GM21619 (cell line): ENCODE measurements around the gene HMGB3.
"Not testable (repeated sequence)": the region's sequence is repeated elsewhere in the genome, so short reads cannot be mapped to it uniquely, and the experiment has no call there.

Experiments
- ATAC-seq: cut with Tn5 transposase; IDR thresholded peaks from one replicate; pipeline ENCODE4 v1.9.1; 2021; ENCODE audit not compliant: unreplicated experiment

HMGB3 gene

GRCh38 chrX:150982788-150983520 lies at the start of gene HMGB3:
Gene HMGB3, plus strand, starts transcription at chrX:150983335. Its CDS starts 2,265 bp downstream, at chrX:150985600.
- peak; percentile 98 for ATAC-seq

DNA sequence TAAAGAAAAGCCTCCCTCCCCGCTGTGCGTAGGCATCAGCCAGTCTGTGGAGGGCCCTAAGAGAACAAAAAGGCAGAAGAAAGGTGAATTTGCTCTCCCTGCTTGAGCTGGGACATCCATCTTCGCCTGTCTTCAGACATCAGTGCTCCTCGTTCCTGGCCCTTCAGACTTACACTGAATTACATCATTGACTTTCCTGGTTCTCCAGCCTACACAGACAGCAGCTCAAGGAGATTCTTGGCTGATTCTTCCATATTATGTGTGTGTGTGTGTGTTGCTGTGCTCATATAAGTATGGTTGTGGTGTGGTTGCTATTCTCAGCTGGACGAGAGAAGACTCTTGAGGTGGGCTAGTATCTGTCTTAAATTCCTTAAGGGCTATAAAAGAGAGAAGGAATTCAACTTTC lies 49.2 kb upstream of the HMGB3 start:
- ATAC-seq, result no peak

- no peak for ATAC-seq
Measured at GRCh38 chrX:150934453-150934852, 48.7 kb upstream of the HMGB3 start.

- no peak for ATAC-seq
Measured at GRCh38 chrX:150935467-150935866, 47.7 kb upstream of the HMGB3 start.

GRCh38 chrX:150936556-150936955 lies 46.6 kb upstream of the HMGB3 start:
- ATAC-seq, result no peak

- no peak for ATAC-seq
Measured at GRCh38 chrX:150940844-150941495, 42.2 kb upstream of the HMGB3 start.

- ATAC-seq, result no peak
Measured at GRCh38 chrX:150941580-150941979, 41.6 kb upstream of the HMGB3 start.

- ATAC-seq, result no peak
Measured at GRCh38 chrX:150942942-150943594, 40.1 kb upstream of the HMGB3 start.

DNA sequence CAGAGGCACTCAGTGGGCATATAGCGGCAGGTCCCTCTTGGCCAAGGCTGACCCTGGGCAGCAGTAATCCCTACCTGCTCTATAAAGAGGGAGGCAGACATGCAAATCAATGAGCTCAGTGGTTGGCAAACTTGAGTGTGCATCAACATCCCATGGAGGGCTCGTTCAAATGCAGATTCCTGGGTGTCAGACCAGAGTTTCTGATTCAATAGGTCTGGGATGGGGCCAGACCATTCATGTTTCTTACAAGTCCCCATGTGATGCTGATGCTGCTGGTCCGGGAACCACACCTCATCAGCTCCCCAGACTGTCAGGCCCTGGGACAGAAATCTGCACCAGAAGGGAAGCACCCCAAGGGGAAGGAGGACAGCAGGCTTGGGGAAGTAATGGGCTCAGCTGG lies 38.9 kb upstream of the HMGB3 start:
- ATAC-seq, result no peak

GRCh38 chrX:150954951-150955350 lies 28.2 kb upstream of the HMGB3 start:
- ATAC-seq, result no peak

DNA sequence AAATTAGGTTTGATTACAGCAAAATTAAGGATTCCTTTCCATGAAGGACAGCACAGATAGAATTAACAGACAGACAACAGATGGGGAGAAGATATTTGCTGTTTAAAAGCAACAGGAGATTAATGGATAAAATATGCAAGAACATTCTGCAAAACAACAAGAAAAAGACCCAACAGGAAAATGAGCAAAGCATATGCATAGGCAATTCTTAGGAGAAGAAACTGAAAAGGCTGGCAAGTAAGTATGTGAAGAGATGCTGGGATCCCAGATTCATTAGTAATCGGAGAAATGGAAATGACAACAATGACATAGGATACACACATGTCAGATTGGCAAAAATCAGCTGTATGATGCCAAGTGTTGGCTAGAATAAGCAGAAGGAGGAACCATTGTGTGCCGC lies 27.5 kb upstream of the HMGB3 start:
- ATAC-seq, result no peak

DNA sequence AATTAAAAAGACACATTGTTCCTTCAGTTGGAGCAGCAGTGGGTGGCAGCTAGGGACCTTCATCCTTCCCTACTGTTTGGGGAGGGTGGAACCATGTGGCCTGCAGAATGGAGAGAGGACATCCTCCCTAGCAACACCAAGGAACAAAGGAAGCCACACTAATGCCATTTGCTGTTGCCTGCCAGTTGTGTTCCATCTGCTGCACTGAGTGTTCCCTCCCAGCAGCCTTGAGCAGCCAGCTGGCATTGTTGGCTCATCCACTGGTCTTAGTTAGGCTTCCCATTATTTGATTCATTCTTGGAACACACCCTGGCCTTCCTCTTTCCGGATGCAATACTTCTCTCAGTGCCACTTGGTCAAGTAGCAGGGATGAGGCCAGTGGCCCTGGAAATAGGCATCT lies 25.0 kb upstream of the HMGB3 start:
- ATAC-seq, result no peak

- no peak for ATAC-seq
Measured at GRCh38 chrX:150959557-150959956, 23.6 kb upstream of the HMGB3 start.

DNA sequence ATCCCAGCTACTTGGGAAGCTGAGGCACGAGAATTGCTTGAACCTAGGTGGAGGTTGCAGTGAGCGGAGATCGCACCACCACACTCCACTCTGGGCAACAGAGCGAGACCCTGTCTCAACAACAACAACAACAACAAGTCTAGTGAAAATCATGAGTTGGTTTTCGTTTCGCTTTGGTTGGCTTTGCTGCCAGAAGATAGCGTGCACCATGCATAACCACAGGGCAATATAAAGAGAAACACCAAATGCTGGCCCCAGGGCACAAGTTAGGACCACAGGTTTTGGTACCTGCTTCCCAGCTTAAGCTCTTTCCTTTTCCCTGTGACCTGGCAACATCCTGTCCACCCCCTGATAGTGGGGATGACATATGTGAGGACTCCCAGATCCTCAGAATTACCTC lies 21.5 kb upstream of the HMGB3 start:
- no peak for ATAC-seq

DNA sequence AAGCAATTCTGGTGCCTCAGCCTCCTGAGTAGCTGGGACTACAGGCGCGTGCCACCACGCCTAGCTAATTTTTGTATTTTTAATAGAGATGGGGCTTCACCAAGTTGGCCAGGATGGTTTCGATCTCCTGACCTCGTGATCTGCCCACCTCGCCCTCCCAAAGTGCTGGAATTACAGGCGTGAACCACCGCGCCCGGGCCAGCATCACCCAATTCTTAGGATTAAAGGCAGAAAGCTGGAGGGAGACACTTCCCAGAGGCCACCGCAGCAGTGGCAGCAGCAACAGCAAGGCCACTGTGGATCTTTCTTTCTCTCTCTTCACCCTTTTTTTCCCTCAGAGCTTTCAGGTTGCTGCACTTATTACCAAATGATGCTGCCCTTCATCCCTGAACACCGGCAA lies 18.7 kb upstream of the HMGB3 start:
- not testable (repeated sequence) for ATAC-seq

DNA sequence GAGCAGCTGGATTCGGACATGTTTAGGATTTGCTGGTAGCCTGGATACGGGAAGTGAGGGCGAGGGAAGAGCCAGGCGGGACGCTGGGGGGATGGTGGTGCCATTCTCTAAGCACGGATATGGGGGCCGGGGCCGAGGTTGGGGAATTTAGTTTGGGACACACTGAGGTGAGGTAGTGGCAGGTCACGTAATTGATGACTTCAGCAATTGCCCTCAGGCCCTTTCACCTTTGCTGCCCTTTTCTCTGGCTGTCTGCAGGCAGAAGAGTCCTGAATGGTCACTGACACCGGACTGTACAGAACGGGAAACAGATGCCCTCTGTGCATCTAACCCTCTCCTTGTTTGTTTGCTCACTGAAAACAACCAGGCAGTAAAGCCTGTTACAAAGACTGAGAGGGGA lies 16.9 kb upstream of the HMGB3 start:
- ATAC-seq, result no peak

- no peak for ATAC-seq
Measured at GRCh38 chrX:150966742-150967141, 16.4 kb upstream of the HMGB3 start.

DNA sequence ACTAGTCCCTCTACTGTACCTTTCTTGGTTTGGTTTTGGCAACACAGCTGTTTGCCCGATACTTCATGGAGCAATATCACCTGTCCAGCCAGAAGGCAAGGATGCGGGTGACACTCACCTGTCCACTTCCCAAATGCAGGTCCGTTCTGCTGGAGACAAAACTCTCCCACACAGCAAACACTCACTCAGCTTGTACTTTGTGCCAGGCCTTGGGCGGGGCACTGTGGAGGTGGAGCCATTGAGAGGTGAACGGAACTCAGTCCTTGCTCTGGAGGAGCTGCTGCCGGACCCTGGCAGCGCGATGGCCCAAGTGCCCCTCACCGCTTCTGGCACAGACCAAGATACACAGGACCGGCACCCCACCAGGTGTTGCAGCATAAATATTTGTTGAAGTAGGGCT lies 15.3 kb upstream of the HMGB3 start:
- ATAC-seq, result no peak

GRCh38 chrX:150968862-150969720 lies 14.0 kb upstream of the HMGB3 start:
- ATAC-seq, result no peak

DNA sequence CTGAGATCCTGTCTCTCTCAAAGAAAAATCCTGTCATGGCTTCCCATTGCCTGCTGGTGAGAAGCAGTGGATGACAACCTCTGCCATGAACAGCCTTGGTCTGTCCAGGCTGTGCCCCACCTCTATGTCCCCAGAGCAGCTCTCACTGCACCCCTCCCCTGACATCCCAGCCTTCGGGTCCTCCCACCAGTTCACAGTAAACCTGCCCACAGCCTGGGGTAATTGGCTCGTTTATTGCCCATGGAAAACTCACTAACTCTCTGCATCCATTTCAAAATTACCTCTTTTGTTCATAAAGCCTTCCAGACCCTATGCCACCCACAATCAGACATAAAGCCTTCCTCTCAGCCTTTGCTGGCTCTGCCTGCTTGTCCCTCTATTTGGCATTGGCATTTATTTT lies 10.7 kb upstream of the HMGB3 start:
- ATAC-seq, result no peak

- ATAC-seq, result no peak
Measured at GRCh38 chrX:150975655-150976390, 7.3 kb upstream of the HMGB3 start.
